Spleen (tissue), 11 donors: ENCODE data around the gene USP6NL. TPM values are rescaled to one million over a fixed set of nuclear protein-coding genes. Genes with fewer than 3 reads are reported as not detected.

Experiments
- DNase-seq: peaks from one replicate; pipeline ENCODE4 v3.0.0-alpha.2; 2020
- H3K27ac ChIP-seq, 8 donors: fragments of 200-600 bp; sonication (generic) in 7 of 8; 1 replicate in 4 of 8; 2 replicates in 4 of 8; pipeline versions ENCODE4 v1.5.0 to v1.8.0; 2016 to 2021; ENCODE audit warnings: inconsistent platforms in 4 of 8, mild to moderate bottlenecking in 4 of 8, moderate library complexity in 1 of 8
- H3K27me3 ChIP-seq, 7 donors: fragments of 200-600 bp; sonication (generic) in 6 of 7; replicated peaks in 1 of 7; 1 replicate in 4 of 7; 2 replicates in 3 of 7; pipeline versions ENCODE4 v1.5.0 to v1.8.0; 2016 to 2021; ENCODE audit warnings: inconsistent platforms in 3 of 7, mild to moderate bottlenecking in 1 of 7
- H3K36me3 ChIP-seq, 6 donors: fragments of 200-600 bp; sonication (generic) in 5 of 6; 1 replicate in 4 of 6; 2 replicates in 2 of 6; pipeline versions ENCODE4 v1.5.0 to v1.8.0; 2016 to 2021; ENCODE audit warnings: inconsistent platforms in 2 of 6
- H3K4me1 ChIP-seq, 6 donors: fragments of 200-600 bp; sonication (generic) in 5 of 6; 1 replicate in 3 of 6; 2 replicates in 3 of 6; pipeline versions ENCODE4 v1.5.0 to v1.8.0; 2016 to 2021; ENCODE audit warnings: inconsistent platforms in 3 of 6
- H3K4me3 ChIP-seq, 8 donors: fragments of 200-600 bp; sonication (generic) in 7 of 8; 1 replicate in 4 of 8; 2 replicates in 4 of 8; pipeline versions ENCODE4 v1.5.0 to v1.8.0; 2016 to 2021; ENCODE audit warnings: inconsistent platforms in 4 of 8, mild to moderate bottlenecking in 4 of 8, moderate library complexity in 2 of 8
- H3K9me3 ChIP-seq, 8 donors: fragments of 200-600 bp; sonication (generic) in 7 of 8; 1 replicate in 4 of 8; 2 replicates in 4 of 8; pipeline versions ENCODE4 v1.5.0 to v1.8.0; 2016 to 2021; ENCODE audit warnings: inconsistent platforms in 4 of 8
- CTCF ChIP-seq, 11 experiments: fragments of 200-600 bp in 7 of 11; fragments of 450-650 bp in 4 of 11; sonication (generic) in 4 of 11; IDR thresholded peaks in 8 of 11; conservative IDR thresholded peaks in 3 of 11; 1 replicate in 7 of 11; 2 replicates in 4 of 11; pipeline versions ENCODE4 v1.4.0 to v1.8.0; 2016 to 2021; ENCODE audit warnings: antibody characterized with exemption in 11 of 11, inconsistent platforms in 4 of 11, mild to moderate bottlenecking in 1 of 11
- POLR2A ChIP-seq, 3 donors: fragments of 450-650 bp; IDR thresholded peaks; one replicate each; pipeline ENCODE4 v1.5.1; 2017; ENCODE audit warnings: antibody characterized with exemption in 3 of 3, mild to moderate bottlenecking in 1 of 3
- POLR2AphosphoS5 ChIP-seq, 3 donors: sonication (generic); formaldehyde crosslinking; IDR thresholded peaks; one replicate each; pipeline ENCODE4 v1.5.1; 2017; ENCODE audit warnings: antibody characterized with exemption in 3 of 3
- WGBS, 5 donors: extraction: QIAGEN DNeasy Blood & Tissue Kit in 3 of 5; methylation state at CpG; one replicate each; pipeline versions ENCODE4 v1.1.5 to v1.1.7; 2013 to 2018; 5-methylcytosine and 5-hydroxymethylcytosine counted together
- intact Hi-C: fragments of 100-400 bp; cut with DNase I; formaldehyde crosslinking; loops from one replicate; pipeline ENCODE4 v1.15.0; 2023; ENCODE audit warnings: low total_unique reads
- polyA plus RNA-seq, 3 donors: library from polyadenylated mRNA; stranded (reverse); fragments of 200-250 nt; gene quantifications; one replicate each; pipeline ENCODE4 v1.2.1, GENCODE V29; 2013
- total RNA-seq, 7 donors: library from RNA; depleted of rRNA in 3 of 7; stranded (reverse); fragments of >200 nt in 3 of 7; fragmentation: NEBNext Ultra II Directional in 4 of 7; extraction: Animal tissue kit (Norgen Biotek cat#: 25700) in 4 of 7; gene quantifications; one replicate each; pipeline versions ENCODE4 v1.1.0 to v1.2.1, GENCODE V29; 2016 to 2021
- donor health status: healthy with polysubstance abuse.
- donor health status: DM: no; HTN: no; CAD: no; lungs with moderate emphysema.
- donor health status: DM: no; HTN: no; CAD: no.
- donor health status: Bipolar disorder and iron deficiency.
- donor health status: healthy.
- donor health status: DM: no; HTN: no; CAD: no.
- donor health status: DM: yes; HTN: yes; CAD: no.

Gene USP6NL
- total and polyA plus RNA-seq, 10 donors: 11.0 to 51.7 (median 37.7) TPM

DNA sequence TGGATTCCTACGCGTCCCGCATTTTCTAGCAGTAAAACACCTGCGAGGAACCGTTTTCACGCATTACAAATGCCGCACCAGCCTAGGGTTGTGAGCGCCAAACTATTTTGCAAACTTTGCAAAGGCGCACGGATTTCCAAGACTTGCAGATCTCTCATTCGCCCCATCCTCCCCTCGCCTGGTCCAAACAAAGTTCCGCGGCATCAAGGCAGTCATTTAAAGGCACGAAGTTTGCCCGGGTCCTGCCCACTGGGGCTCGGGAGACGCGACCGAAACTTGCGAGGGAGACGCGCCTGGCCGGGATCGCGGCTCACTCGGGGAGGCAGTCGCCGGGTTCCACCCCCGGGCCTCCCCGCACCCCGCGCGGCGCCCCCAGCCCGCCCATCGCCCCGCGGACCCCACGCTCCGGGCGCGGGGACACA, 613 bp downstream of the USP6NL start:
- H3K4me1 ChIP-seq: peaks cover 18 to 75% (median 49%) of the 10 kb centered on the region in 6 donors
- H3K27ac ChIP-seq: peak overlapping the region; percentile 85 to 97 (median 95)
- WGBS, 5 donors: 0 to 1% (median 1%) methylated on average over 14 to 43 of the region's 43 CpGs
- no peak for DNase-seq
- TF ChIP-seq POLR2AphosphoS5 (IDR thresholded peaks at IDR 0.05) (no peak), POLR2A (IDR thresholded peaks at IDR 0.05) (no peak), CTCF (IDR thresholded peaks at IDR 0.05 in 8 of 11, conservative IDR thresholded peaks at IDR 0.05 in 3 of 11) (no peak)
- intact Hi-C loops: no loop called here
- H3K36me3 ChIP-seq: no peaks in the 10 kb centered on the region
- H3K4me3 ChIP-seq: peak overlapping the region; percentile 77 to 96 (median 88)
- H3K27me3 ChIP-seq: no peaks in the 10 kb centered on the region
- H3K9me3 ChIP-seq: no peaks in the 10 kb centered on the region

GRCh38 chr10:11610166-11610825, 1.2 kb downstream of the USP6NL start:
- DNase-seq: no peak
- H3K36me3 ChIP-seq: no peaks in the 10 kb centered on the region
- peak overlapping the region; percentile 85 to 97 (median 95) for H3K27ac ChIP-seq
- no peaks in the 10 kb centered on the region for H3K27me3 ChIP-seq
- peaks cover 18 to 79% (median 54%) of the 10 kb centered on the region in 6 donors for H3K4me1 ChIP-seq
- peak overlapping the region; percentile 77 to 96 (median 88) for H3K4me3 ChIP-seq
- intact Hi-C loops: no loop called here
- TF ChIP-seq POLR2AphosphoS5 (IDR thresholded peaks at IDR 0.05) (no peak), POLR2A (IDR thresholded peaks at IDR 0.05) (no peak), CTCF (IDR thresholded peaks at IDR 0.05 in 8 of 11, conservative IDR thresholded peaks at IDR 0.05 in 3 of 11) (no peak)
- WGBS, 5 donors: 7 to 14% (median 8%) methylated on average over 9 of the region's 9 CpGs
- no peaks in the 10 kb centered on the region for H3K9me3 ChIP-seq

DNA sequence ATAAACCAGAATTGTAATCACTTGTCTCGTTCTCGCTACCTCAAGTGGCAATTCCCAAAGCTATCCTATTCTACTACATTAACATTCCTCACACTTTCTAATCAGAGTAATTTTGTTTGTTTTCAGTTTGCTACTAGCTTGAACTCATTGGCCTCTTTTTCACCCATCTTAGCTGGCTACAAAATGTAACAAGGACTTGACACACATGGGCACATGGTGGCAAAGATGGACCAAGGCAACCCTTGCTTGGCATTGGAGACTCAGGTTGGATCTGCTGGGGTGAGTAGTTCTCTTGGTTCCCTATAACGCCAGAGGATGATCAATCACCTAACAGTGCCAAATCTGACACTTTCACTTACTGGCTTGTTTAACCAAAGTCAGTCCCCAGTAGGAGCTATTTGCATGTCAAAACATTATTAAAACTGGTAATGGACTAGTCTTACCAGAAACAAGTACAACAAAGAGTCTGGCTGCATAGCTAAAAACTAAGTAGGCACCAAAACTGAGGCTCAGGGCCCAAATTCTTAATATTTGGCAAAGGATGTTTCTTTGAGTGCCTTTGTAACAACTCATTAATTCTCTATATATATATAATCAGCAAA, 1.9 kb downstream of the USP6NL start:
- intact Hi-C loops: loop anchor here (10.0 kb wide), 1 partner anchor 85 kb away; no protein-coding TSS in a partner anchor
- 61 to 71% (median 69%) methylated on average over 3 of the region's 3 CpGs for WGBS, 5 donors

More for the DNA sequence above, 1.9 kb downstream of the USP6NL start:
- Histone ChIP-seq H3K4me1 (peaks cover 23 to 79% (median 61%) of the 10 kb centered on the region in 6 donors), H3K27me3 (no peaks in the 10 kb centered on the region), H3K9me3 (no peaks in the 10 kb centered on the region), H3K36me3 (no peaks in the 10 kb centered on the region), H3K27ac (peak overlapping the region; percentile 39 to 97 (median 95)), H3K4me3 (peak overlapping the region; percentile 77 to 96 (median 88))
- no peak for TF ChIP-seq POLR2AphosphoS5 (IDR thresholded peaks at IDR 0.05)
- no peak for TF ChIP-seq CTCF (IDR thresholded peaks at IDR 0.05 in 8 of 11, conservative IDR thresholded peaks at IDR 0.05 in 3 of 11)
- no peak for TF ChIP-seq POLR2A (IDR thresholded peaks at IDR 0.05)
- DNase-seq: no peak
